ENCODE data around the gene TAF11L3. TPM values are rescaled to one million over a fixed set of nuclear protein-coding genes. Genes with fewer than 3 reads are reported as not detected.
"Not testable (repeated sequence)": the region's sequence is repeated elsewhere in the genome, so short reads cannot be mapped to it uniquely, and the experiment has no call there.

TAF11L3 gene
- total RNA-seq, 1 donor from 2014 or later: not detected

DNA sequence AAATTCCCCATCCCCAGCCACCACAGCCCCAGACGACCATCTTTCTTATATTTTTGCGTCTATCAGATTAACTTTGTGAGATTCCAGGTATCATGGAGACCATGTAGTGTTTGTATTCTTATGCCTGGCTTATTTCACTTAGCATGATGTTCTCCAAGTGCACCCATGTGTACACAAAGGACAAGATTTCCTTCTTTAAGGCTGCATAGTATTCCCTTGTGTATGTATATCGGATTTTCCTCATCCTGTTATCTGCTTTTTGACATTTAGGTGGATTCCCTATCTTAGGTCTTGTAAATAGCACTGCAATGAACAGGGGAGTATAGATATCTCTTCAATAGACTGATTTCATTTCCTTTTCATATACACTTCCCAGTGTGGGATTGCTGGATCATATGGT, 25.4 kb upstream of the TAF11L3 start:
- Histone ChIP-seq H3K27me3 (ENCODE audit: control insufficient read depth in 3 of 3, insufficient read depth in 3 of 3, low read length in 3 of 3) (no peaks in the 10 kb centered on the region), H3K27ac (ENCODE audit: low read depth, low read length) (no peak overlapping the region), H3K4me1 (ENCODE audit: control insufficient read depth in 3 of 3, insufficient read depth in 3 of 3, low read length in 3 of 3) (no peaks in the 10 kb centered on the region), H3K9me3 (ENCODE audit: control insufficient read depth in 3 of 3, low read length in 3 of 3) (no peaks in the 10 kb centered on the region), H3K9ac (ENCODE audit: low read depth in 1 of 3, low read length in 3 of 3) (no peak overlapping the region), H3K4me3 (ENCODE audit: low read length in 3 of 3) (no peak overlapping the region), H3K36me3 (ENCODE audit: control insufficient read depth in 3 of 3, insufficient read depth in 3 of 3, low read length in 3 of 3) (no peaks in the 10 kb centered on the region)

DNA sequence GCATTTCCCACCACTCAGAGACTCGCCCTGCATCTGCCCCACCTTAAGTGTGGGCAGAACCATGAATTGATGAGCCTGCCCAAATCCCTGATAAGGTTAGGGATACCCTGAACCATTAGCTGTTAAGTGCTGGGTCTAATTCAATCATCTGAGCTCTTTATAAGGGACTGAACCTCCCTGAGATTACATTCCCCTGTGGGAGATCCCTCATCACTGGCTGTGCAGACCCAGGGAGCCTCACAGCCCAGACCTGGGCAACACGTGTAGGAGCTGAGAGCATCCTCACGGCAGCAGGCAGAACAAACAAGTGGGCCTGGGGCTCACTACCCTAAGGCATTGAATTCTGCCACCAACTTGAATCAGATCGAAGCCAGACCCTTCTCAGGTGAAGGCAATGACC, 20.7 kb upstream of the TAF11L3 start:
- no peaks in the 10 kb centered on the region for H3K4me1 ChIP-seq (ENCODE audit: control insufficient read depth in 3 of 3, insufficient read depth in 3 of 3, low read length in 3 of 3)
- H3K9me3 ChIP-seq (ENCODE audit: control insufficient read depth in 3 of 3, low read length in 3 of 3): no peaks in the 10 kb centered on the region
- H3K4me3 ChIP-seq (ENCODE audit: low read length in 3 of 3): no peak overlapping the region
- H3K9ac ChIP-seq (ENCODE audit: low read depth in 1 of 3, low read length in 3 of 3): no peak overlapping the region
- no peak overlapping the region for H3K27ac ChIP-seq (ENCODE audit: low read depth, low read length)
- no peaks in the 10 kb centered on the region for H3K36me3 ChIP-seq (ENCODE audit: control insufficient read depth in 3 of 3, insufficient read depth in 3 of 3, low read length in 3 of 3)
- H3K27me3 ChIP-seq (ENCODE audit: control insufficient read depth in 3 of 3, insufficient read depth in 3 of 3, low read length in 3 of 3): no peaks in the 10 kb centered on the region

DNA sequence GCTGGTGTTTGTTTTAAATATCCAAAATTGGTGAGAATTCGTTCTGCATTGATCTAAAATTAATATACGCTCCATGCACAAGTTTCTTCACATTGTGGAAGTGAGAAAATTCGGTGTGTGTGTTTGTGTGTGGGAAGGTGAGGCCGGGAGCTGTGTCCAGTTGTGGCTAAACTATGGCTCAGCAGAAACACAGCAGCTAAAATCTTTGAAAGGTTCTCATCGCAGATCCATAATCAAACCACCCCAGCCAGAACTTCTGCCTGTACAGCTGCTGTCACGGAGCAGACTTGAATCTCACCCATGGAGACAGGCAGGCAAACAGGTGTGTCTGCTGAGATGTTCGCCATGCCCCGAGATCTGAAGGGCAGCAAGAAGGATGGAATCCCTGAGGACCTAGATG, 20.2 kb upstream of the TAF11L3 start, which contains the start of gene TAF11L2:
Gene TAF11L2, plus strand, starts transcription at position 301 of the 400 bp plus-strand sequence.
- not testable (repeated sequence) for H3K9me3 ChIP-seq (ENCODE audit: control insufficient read depth in 3 of 3, low read length in 3 of 3); H3K9ac ChIP-seq (ENCODE audit: low read depth in 1 of 3, low read length in 3 of 3); H3K36me3 ChIP-seq (ENCODE audit: control insufficient read depth in 3 of 3, insufficient read depth in 3 of 3, low read length in 3 of 3); H3K27me3 ChIP-seq (ENCODE audit: control insufficient read depth in 3 of 3, insufficient read depth in 3 of 3, low read length in 3 of 3); H3K27ac ChIP-seq (ENCODE audit: low read depth, low read length); H3K4me3 ChIP-seq (ENCODE audit: low read length in 3 of 3); H3K4me1 ChIP-seq (ENCODE audit: control insufficient read depth in 3 of 3, insufficient read depth in 3 of 3, low read length in 3 of 3)

- H3K4me3 ChIP-seq (ENCODE audit: low read length in 3 of 3): no peak overlapping the region
- H3K27ac ChIP-seq (ENCODE audit: low read depth, low read length): no peak overlapping the region
- no peaks in the 10 kb centered on the region for H3K9me3 ChIP-seq (ENCODE audit: control insufficient read depth in 3 of 3, low read length in 3 of 3)
- no peak overlapping the region for H3K9ac ChIP-seq (ENCODE audit: low read depth in 1 of 3, low read length in 3 of 3)
- no peaks in the 10 kb centered on the region for H3K27me3 ChIP-seq (ENCODE audit: control insufficient read depth in 3 of 3, insufficient read depth in 3 of 3, low read length in 3 of 3)
- H3K4me1 ChIP-seq (ENCODE audit: control insufficient read depth in 3 of 3, insufficient read depth in 3 of 3, low read length in 3 of 3): no peaks in the 10 kb centered on the region
- H3K36me3 ChIP-seq (ENCODE audit: control insufficient read depth in 3 of 3, insufficient read depth in 3 of 3, low read length in 3 of 3): no peaks in the 10 kb centered on the region
These were observed 6.3 kb upstream of the TAF11L3 start for GRCh38 chr5:17511775-17512325.

DNA sequence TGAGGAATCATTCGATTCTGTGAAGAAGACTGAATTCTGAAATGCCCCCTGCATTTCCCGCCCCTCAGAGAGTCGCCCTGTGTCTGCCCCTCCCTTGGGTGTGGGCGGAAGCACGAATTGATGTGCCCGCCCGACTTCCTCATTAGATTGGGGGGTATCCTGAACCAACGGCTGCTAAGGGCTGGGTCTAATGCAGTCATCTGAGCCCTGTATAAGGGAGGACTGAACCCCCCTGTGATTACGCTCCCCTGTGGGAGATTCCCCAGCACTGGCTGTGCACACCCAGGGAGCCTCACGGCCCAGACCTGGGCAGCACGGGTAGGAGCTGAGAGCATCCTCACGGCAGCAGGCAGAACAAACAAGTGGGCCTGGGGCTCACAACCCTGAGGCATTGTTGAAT, 641 bp upstream of the TAF11L3 start:
- H3K27me3 ChIP-seq (ENCODE audit: control insufficient read depth in 3 of 3, insufficient read depth in 3 of 3, low read length in 3 of 3); H3K36me3 ChIP-seq (ENCODE audit: control insufficient read depth in 3 of 3, insufficient read depth in 3 of 3, low read length in 3 of 3); H3K9ac ChIP-seq (ENCODE audit: low read depth in 1 of 3, low read length in 3 of 3); H3K27ac ChIP-seq (ENCODE audit: low read depth, low read length); H3K9me3 ChIP-seq (ENCODE audit: control insufficient read depth in 3 of 3, low read length in 3 of 3); H3K4me1 ChIP-seq (ENCODE audit: control insufficient read depth in 3 of 3, insufficient read depth in 3 of 3, low read length in 3 of 3); H3K4me3 ChIP-seq (ENCODE audit: low read length in 3 of 3): not testable (repeated sequence)

- not testable (repeated sequence) for H3K4me3 ChIP-seq (ENCODE audit: low read length in 3 of 3); H3K9ac ChIP-seq (ENCODE audit: low read depth in 1 of 3, low read length in 3 of 3); H3K27me3 ChIP-seq (ENCODE audit: control insufficient read depth in 3 of 3, insufficient read depth in 3 of 3, low read length in 3 of 3); H3K36me3 ChIP-seq (ENCODE audit: control insufficient read depth in 3 of 3, insufficient read depth in 3 of 3, low read length in 3 of 3); H3K4me1 ChIP-seq (ENCODE audit: control insufficient read depth in 3 of 3, insufficient read depth in 3 of 3, low read length in 3 of 3); H3K27ac ChIP-seq (ENCODE audit: low read depth, low read length); H3K9me3 ChIP-seq (ENCODE audit: control insufficient read depth in 3 of 3, low read length in 3 of 3)
These were observed 1.3 kb downstream of the TAF11L3 start for GRCh38 chr5:17519508-17519907.

GRCh38 chr5:17521501-17521900, 3.3 kb downstream of the TAF11L3 start, which contains the start of gene TAF11L4:
TSS of gene TAF11L4 (plus strand) at chr5:17521801.
- H3K27me3 ChIP-seq (ENCODE audit: control insufficient read depth in 3 of 3, insufficient read depth in 3 of 3, low read length in 3 of 3): not testable (repeated sequence)

DNA sequence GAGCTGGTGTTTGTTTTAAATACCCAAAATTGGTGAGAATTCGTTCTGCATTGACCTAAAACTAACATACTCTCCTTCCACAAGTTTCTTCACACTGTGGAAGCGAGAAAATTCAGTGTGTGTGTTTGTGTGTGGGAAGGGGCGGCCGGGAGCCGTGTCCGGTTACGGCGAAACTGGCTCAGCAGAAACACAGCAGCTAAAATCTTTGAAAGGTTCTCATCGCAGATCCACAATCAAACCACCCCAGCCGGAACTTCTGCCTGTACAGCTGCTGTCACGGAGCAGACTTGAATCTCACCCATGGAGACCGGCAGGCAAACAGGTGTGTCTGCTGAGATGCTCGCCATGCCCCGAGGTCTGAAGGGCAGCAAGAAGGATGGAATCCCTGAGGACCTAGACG, 6.8 kb downstream of the TAF11L3 start, which contains the start of gene TAF11L5:
Gene TAF11L5, plus strand, starts transcription at position 301 of the 400 bp plus-strand sequence.
- H3K27ac ChIP-seq (ENCODE audit: low read depth, low read length); H3K27me3 ChIP-seq (ENCODE audit: control insufficient read depth in 3 of 3, insufficient read depth in 3 of 3, low read length in 3 of 3); H3K4me3 ChIP-seq (ENCODE audit: low read length in 3 of 3); H3K4me1 ChIP-seq (ENCODE audit: control insufficient read depth in 3 of 3, insufficient read depth in 3 of 3, low read length in 3 of 3); H3K9me3 ChIP-seq (ENCODE audit: control insufficient read depth in 3 of 3, low read length in 3 of 3); H3K9ac ChIP-seq (ENCODE audit: low read depth in 1 of 3, low read length in 3 of 3); H3K36me3 ChIP-seq (ENCODE audit: control insufficient read depth in 3 of 3, insufficient read depth in 3 of 3, low read length in 3 of 3): not testable (repeated sequence)

More at GRCh38 chr5:17521501-17521900, 3.3 kb downstream of the TAF11L3 start, which contains the start of gene TAF11L4:
- H3K27ac ChIP-seq (ENCODE audit: low read depth, low read length); H3K4me1 ChIP-seq (ENCODE audit: control insufficient read depth in 3 of 3, insufficient read depth in 3 of 3, low read length in 3 of 3); H3K36me3 ChIP-seq (ENCODE audit: control insufficient read depth in 3 of 3, insufficient read depth in 3 of 3, low read length in 3 of 3); H3K9ac ChIP-seq (ENCODE audit: low read depth in 1 of 3, low read length in 3 of 3); H3K4me3 ChIP-seq (ENCODE audit: low read length in 3 of 3); H3K9me3 ChIP-seq (ENCODE audit: control insufficient read depth in 3 of 3, low read length in 3 of 3): not testable (repeated sequence)

GRCh38 chr5:17526504-17526903, 8.3 kb downstream of the TAF11L3 start:
- H3K9me3 ChIP-seq (ENCODE audit: control insufficient read depth in 3 of 3, low read length in 3 of 3); H3K27ac ChIP-seq (ENCODE audit: low read depth, low read length); H3K27me3 ChIP-seq (ENCODE audit: control insufficient read depth in 3 of 3, insufficient read depth in 3 of 3, low read length in 3 of 3); H3K36me3 ChIP-seq (ENCODE audit: control insufficient read depth in 3 of 3, insufficient read depth in 3 of 3, low read length in 3 of 3); H3K4me3 ChIP-seq (ENCODE audit: low read length in 3 of 3); H3K9ac ChIP-seq (ENCODE audit: low read depth in 1 of 3, low read length in 3 of 3); H3K4me1 ChIP-seq (ENCODE audit: control insufficient read depth in 3 of 3, insufficient read depth in 3 of 3, low read length in 3 of 3): not testable (repeated sequence)

- H3K4me1 ChIP-seq (ENCODE audit: control insufficient read depth in 3 of 3, insufficient read depth in 3 of 3, low read length in 3 of 3); H3K9ac ChIP-seq (ENCODE audit: low read depth in 1 of 3, low read length in 3 of 3); H3K27me3 ChIP-seq (ENCODE audit: control insufficient read depth in 3 of 3, insufficient read depth in 3 of 3, low read length in 3 of 3); H3K9me3 ChIP-seq (ENCODE audit: control insufficient read depth in 3 of 3, low read length in 3 of 3); H3K4me3 ChIP-seq (ENCODE audit: low read length in 3 of 3); H3K36me3 ChIP-seq (ENCODE audit: control insufficient read depth in 3 of 3, insufficient read depth in 3 of 3, low read length in 3 of 3); H3K27ac ChIP-seq (ENCODE audit: low read depth, low read length): not testable (repeated sequence)
These were observed 10.2 kb downstream of the TAF11L3 start, which contains the start of gene TAF11L6 for GRCh38 chr5:17528369-17528768. TSS of gene TAF11L6 (plus strand) at chr5:17528669.
